ENCODE measurements around the gene COLEC12. TPM values are rescaled to one million over a fixed set of nuclear protein-coding genes. Genes with fewer than 3 reads are reported as not detected.

COLEC12 gene
- polyA plus RNA-seq, 1 donor (not counting 4 experiments of a cell fraction or from before 2014, with no cell fraction given): not detected

- Histone ChIP-seq H3K9ac (ENCODE audit: control insufficient read depth, extremely low read depth, insufficient read depth, low read length) (no peak overlapping the region), H3K4me2 (ENCODE audit: control insufficient read depth, extremely low read depth, insufficient read depth, low read depth, low read length) (no peak overlapping the region), H3K27me3 (ENCODE audit: control insufficient read depth, extremely low read depth, insufficient read depth, low read length) (no peaks in the 10 kb centered on the region), H4K20me1 (ENCODE audit: control insufficient read depth, extremely low read depth, insufficient read depth, low read length) (no peaks in the 10 kb centered on the region), H3K27ac (ENCODE audit: control insufficient read depth, insufficient read depth, low read length) (no peak overlapping the region), H3K4me3 (ENCODE audit: control insufficient read depth in 2 of 3, extremely low read depth in 1 of 3, insufficient read depth in 2 of 3, low read depth in 1 of 3, low read length in 3 of 3) (no peak overlapping the region), H3K4me1 (ENCODE audit: control insufficient read depth, extremely low read depth, insufficient read depth, low read length) (no peaks in the 10 kb centered on the region), H3K79me2 (ENCODE audit: control insufficient read depth, insufficient read depth, low read length) (no peaks in the 10 kb centered on the region), H3K9me3 (ENCODE audit: control insufficient read depth, low read depth, low read length) (no peaks in the 10 kb centered on the region), H2AFZ (ENCODE audit: control insufficient read depth, low read length) (no peak overlapping the region), H3K9me1 (ENCODE audit: control insufficient read depth, extremely low read depth, insufficient read depth, low read length) (no peaks in the 10 kb centered on the region), H3K36me3 (ENCODE audit: control insufficient read depth in 2 of 2, extremely low read depth in 1 of 2, insufficient read depth in 2 of 2, low read length in 2 of 2) (no peaks in the 10 kb centered on the region)
- no peak for TF ChIP-seq EZH2 (IDR thresholded peaks at IDR 0.05; ENCODE audit: low read length)
- TF ChIP-seq CTCF (optimal IDR thresholded peaks at IDR 0.05 in 1 of 3, IDR thresholded peaks at IDR 0.05 in 1 of 3, conservative IDR thresholded peaks at IDR 0.05 in 1 of 3; ENCODE audit: extremely low read depth in 1 of 3, insufficient read depth in 2 of 3, low read length in 3 of 3): no peak
- FAIRE-seq (no peak), DNase-seq (ENCODE audit: low read depth, low spot score) (no peak)
- dilution Hi-C loops (cut with MboI; ENCODE audit: extremely low pct_ligation_motif_present, low sequenced_read_pairs): no loop called here
Observed at GRCh38 chr18:352438-352837, 148.1 kb downstream of the COLEC12 start.

- no peak overlapping the region for H2AFZ ChIP-seq (ENCODE audit: control insufficient read depth, low read length)
- H3K4me1 ChIP-seq (ENCODE audit: control insufficient read depth, extremely low read depth, insufficient read depth, low read length): no peaks in the 10 kb centered on the region
- no peak overlapping the region for H3K4me3 ChIP-seq (ENCODE audit: control insufficient read depth in 2 of 3, extremely low read depth in 1 of 3, insufficient read depth in 2 of 3, low read depth in 1 of 3, low read length in 3 of 3)
- H3K27me3 ChIP-seq (ENCODE audit: control insufficient read depth, extremely low read depth, insufficient read depth, low read length): no peaks in the 10 kb centered on the region
- H3K36me3 ChIP-seq (ENCODE audit: control insufficient read depth in 2 of 2, extremely low read depth in 1 of 2, insufficient read depth in 2 of 2, low read length in 2 of 2): no peaks in the 10 kb centered on the region
- no peak for DNase-seq (ENCODE audit: low read depth, low spot score)
- no peak overlapping the region for H3K27ac ChIP-seq (ENCODE audit: control insufficient read depth, insufficient read depth, low read length)
- H3K4me2 ChIP-seq (ENCODE audit: control insufficient read depth, extremely low read depth, insufficient read depth, low read depth, low read length): no peak overlapping the region
- H3K9me3 ChIP-seq (ENCODE audit: control insufficient read depth, low read depth, low read length): no peaks in the 10 kb centered on the region
- no peaks in the 10 kb centered on the region for H3K9me1 ChIP-seq (ENCODE audit: control insufficient read depth, extremely low read depth, insufficient read depth, low read length)
- dilution Hi-C loops (cut with MboI; ENCODE audit: extremely low pct_ligation_motif_present, low sequenced_read_pairs): no loop called here
- TF ChIP-seq EZH2 (IDR thresholded peaks at IDR 0.05; ENCODE audit: low read length) (no peak), CTCF (optimal IDR thresholded peaks at IDR 0.05 in 1 of 3, IDR thresholded peaks at IDR 0.05 in 1 of 3, conservative IDR thresholded peaks at IDR 0.05 in 1 of 3; ENCODE audit: extremely low read depth in 1 of 3, insufficient read depth in 2 of 3, low read length in 3 of 3) (no peak)
- H3K9ac ChIP-seq (ENCODE audit: control insufficient read depth, extremely low read depth, insufficient read depth, low read length): no peak overlapping the region
- FAIRE-seq: no peak
- no peaks in the 10 kb centered on the region for H4K20me1 ChIP-seq (ENCODE audit: control insufficient read depth, extremely low read depth, insufficient read depth, low read length)
- no peaks in the 10 kb centered on the region for H3K79me2 ChIP-seq (ENCODE audit: control insufficient read depth, insufficient read depth, low read length)
Observed at GRCh38 chr18:350953-351572, 149.4 kb downstream of the COLEC12 start.

Measured in keratinocyte (primary cell).